Upper lobe of right lung (tissue), 1 donor: ENCODE measurements around the gene SUSD2. TPM values are rescaled to one million over a fixed set of nuclear protein-coding genes. Genes with fewer than 3 reads are reported as not detected.
A peak's percentile ranks its signal among the peaks of the same experiment; 100 is the strongest.

ENCODE experiments used
- ATAC-seq: fragments of 200-7000 bp; cut with Tn5 transposase; one replicate; pipeline ENCODE4 v1.9.1; 2020; ENCODE audit warnings: mild to moderate bottlenecking, moderate library complexity
- DNase-seq: peaks from one replicate; pipeline ENCODE4 v3.0.0-alpha.2; 2020
- H3K27ac ChIP-seq: fragments of 200-600 bp; one replicate; pipeline ENCODE4 v1.8.0; 2022
- H3K27me3 ChIP-seq: fragments of 200-600 bp; one replicate; pipeline ENCODE4 v1.8.0; 2022; ENCODE audit warnings: mild to moderate bottlenecking
- H3K36me3 ChIP-seq: fragments of 200-600 bp; one replicate; pipeline ENCODE4 v1.8.0; 2022
- H3K4me1 ChIP-seq: fragments of 200-600 bp; one replicate; pipeline ENCODE4 v1.8.0; 2022
- H3K4me3 ChIP-seq: fragments of 200-600 bp; one replicate; pipeline ENCODE4 v1.8.0; 2022; ENCODE audit warnings: mild to moderate bottlenecking
- H3K9me3 ChIP-seq: fragments of 200-600 bp; one replicate; pipeline ENCODE4 v1.8.0; 2022
- CTCF ChIP-seq: fragments of 200-600 bp; IDR thresholded peaks from one replicate; pipeline ENCODE4 v1.8.0; 2022; ENCODE audit warnings: antibody characterized with exemption
- intact Hi-C: fragments of 100-400 bp; cut with DNase I; formaldehyde crosslinking; loops from one replicate; pipeline ENCODE4 v1.11.0; 2022
- total RNA-seq: library from RNA; stranded (reverse); fragmentation: NEBNext Ultra II Directional; extraction: Animal tissue kit (Norgen Biotek cat#: 25700); gene quantifications from one replicate; pipeline ENCODE4 v1.2.1, GENCODE V29; 2021
- donor health status: DM: no; HTN: yes; CAD: no; lungs with severe emphysema.

Gene SUSD2
- total RNA-seq, 1 donor from 2014 or later: 277 TPM

GRCh38 chr22:24147666-24148065 is 33.6 kb upstream of the SUSD2 start:
- Histone ChIP-seq H3K36me3 (no peaks in the 10 kb centered on the region), H3K27ac (peak overlapping the region; percentile 80), H3K4me1 (peaks cover 63% of the 10 kb centered on the region), H3K9me3 (no peaks in the 10 kb centered on the region), H3K4me3 (no peak overlapping the region), H3K27me3 (no peaks in the 10 kb centered on the region)
- intact Hi-C loops: no loop called here
- ATAC-seq (no peak), DNase-seq (no peak)
- TF ChIP-seq CTCF: no peak

DNA sequence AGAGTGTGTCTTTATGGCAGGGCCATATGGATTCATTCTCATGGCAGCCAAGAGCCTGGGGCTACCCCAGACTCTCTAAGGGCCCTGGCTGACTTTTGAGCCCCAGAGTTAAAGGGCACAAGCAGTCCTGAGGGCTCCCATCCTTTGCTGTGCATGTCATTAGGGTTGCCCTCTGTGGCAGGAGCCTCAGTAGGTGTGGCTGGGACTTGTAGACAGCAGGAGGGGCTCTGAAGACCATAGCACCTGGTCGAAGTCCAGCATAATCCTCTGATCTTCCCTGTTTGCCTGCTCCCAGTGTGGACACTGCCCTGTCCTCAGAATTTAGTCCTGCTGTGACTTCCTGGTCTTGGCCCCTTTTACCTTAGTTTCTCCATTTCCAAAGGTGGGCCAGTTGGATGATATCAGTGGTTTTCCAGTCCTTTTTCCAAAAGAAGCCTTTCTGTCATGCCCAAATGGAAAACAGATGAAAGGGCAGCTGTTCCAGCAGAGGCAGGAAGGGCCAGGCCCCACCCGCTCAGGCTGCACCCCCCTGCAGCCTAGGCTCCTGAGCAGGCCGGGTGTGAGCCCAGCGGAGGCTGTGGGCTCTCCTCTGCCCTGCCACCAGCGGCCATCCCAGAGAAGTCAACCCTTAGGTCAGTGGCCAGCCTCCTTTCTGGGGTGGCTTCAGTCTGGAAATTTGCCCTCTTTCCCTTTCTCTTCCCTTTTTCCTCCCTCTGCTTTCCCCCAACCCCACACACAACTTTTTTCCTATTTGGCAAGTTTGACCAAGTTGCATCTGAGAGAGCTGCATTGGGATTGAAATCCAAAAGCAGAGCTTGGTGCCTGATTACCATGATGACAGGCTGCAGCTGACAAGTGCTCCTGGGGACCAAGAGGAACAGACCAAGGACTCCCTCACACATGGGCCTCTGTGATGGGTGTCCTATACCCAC is 32.8 kb upstream of the SUSD2 start:
- intact Hi-C loops: no loop called here
- H3K27ac ChIP-seq: peak overlapping the region; percentile 80
- no peaks in the 10 kb centered on the region for H3K27me3 ChIP-seq
- no peaks in the 10 kb centered on the region for H3K36me3 ChIP-seq
- no peak overlapping the region for H3K4me3 ChIP-seq
- DNase-seq (no peak), ATAC-seq (no peak)
- TF ChIP-seq CTCF: no peak
- peaks cover 65% of the 10 kb centered on the region for H3K4me1 ChIP-seq
- H3K9me3 ChIP-seq: no peaks in the 10 kb centered on the region

- Histone ChIP-seq H3K4me3 (no peak overlapping the region), H3K27ac (peak overlapping the region; percentile 80), H3K27me3 (no peaks in the 10 kb centered on the region), H3K9me3 (no peaks in the 10 kb centered on the region), H3K4me1 (peaks cover 65% of the 10 kb centered on the region), H3K36me3 (no peaks in the 10 kb centered on the region)
- no peak for TF ChIP-seq CTCF
- DNase-seq (no peak), ATAC-seq (no peak)
- intact Hi-C loops: no loop called here
Observed at GRCh38 chr22:24149198-24149590, 32.1 kb upstream of the SUSD2 start.

- Histone ChIP-seq H3K27me3 (no peaks in the 10 kb centered on the region), H3K27ac (peak overlapping the region; percentile 65), H3K4me1 (peaks cover 52% of the 10 kb centered on the region), H3K9me3 (no peaks in the 10 kb centered on the region), H3K36me3 (no peaks in the 10 kb centered on the region), H3K4me3 (no peak overlapping the region)
- no peak for ATAC-seq
- no peak for DNase-seq
- no peak for TF ChIP-seq CTCF
- intact Hi-C loops: no loop called here
Observed at GRCh38 chr22:24153353-24153752, 27.9 kb upstream of the SUSD2 start.

- no peak overlapping the region for H3K4me3 ChIP-seq
- no peaks in the 10 kb centered on the region for H3K9me3 ChIP-seq
- no peak for TF ChIP-seq CTCF
- H3K36me3 ChIP-seq: no peaks in the 10 kb centered on the region
- peak overlapping the region; percentile 65 for H3K27ac ChIP-seq
- ATAC-seq (no peak), DNase-seq (no peak)
- H3K27me3 ChIP-seq: no peaks in the 10 kb centered on the region
- intact Hi-C loops: no loop called here
- H3K4me1 ChIP-seq: peaks cover 51% of the 10 kb centered on the region
Observed at GRCh38 chr22:24153959-24154358, 27.3 kb upstream of the SUSD2 start.
